DND-41 (cell line): Measurements from ENCODE around the gene MEGF11.

Experiments
- ATAC-seq: fragments of 200-7000 bp; cut with Tn5 transposase; 3 replicates; pipeline ENCODE4 v1.9.1; 2021; ENCODE audit warnings: low read depth; ENCODE audit not compliant: insufficient read depth
- DNase-seq: peaks from one replicate; pipeline ENCODE4 v3.0.0-alpha.2; 2020
- H2AFZ ChIP-seq: 2 replicates; pipeline ENCODE4 v1.6.0; 2012; ENCODE audit warnings: low read depth, low read length
- H3K27ac ChIP-seq: 2 replicates; pipeline ENCODE4 v1.5.1; 2012; ENCODE audit warnings: low read length, inconsistent platforms
- H3K27me3 ChIP-seq: fragments of 200-600 bp; sonication (generic); 2 replicates; pipeline ENCODE4 v1.6.0; 2012; ENCODE audit warnings: low read length, mild to moderate bottlenecking, inconsistent platforms; ENCODE audit not compliant: insufficient read depth, poor library complexity
- H3K36me3 ChIP-seq: 2 replicates; pipeline ENCODE4 v1.5.1; 2012; ENCODE audit warnings: low read length, inconsistent platforms; ENCODE audit not compliant: insufficient read depth
- H3K4me1 ChIP-seq: 2 replicates; pipeline ENCODE4 v1.5.1; 2012; ENCODE audit warnings: mild to moderate bottlenecking, low read length; ENCODE audit not compliant: insufficient read depth
- H3K4me2 ChIP-seq: 2 replicates; pipeline ENCODE4 v1.6.0; 2012; ENCODE audit warnings: mild to moderate bottlenecking, moderate library complexity, low read length, inconsistent platforms; ENCODE audit not compliant: insufficient read depth
- H3K4me3 ChIP-seq, 2 experiments: fragments of 200-600 bp in 1 of 2; shearing (Covaris generic) in 1 of 2; 2 replicates each; pipeline ENCODE4 v1.5.1; 2012 to 2016; ENCODE audit warnings: inconsistent platforms in 2 of 2, low read length in 2 of 2, mild to moderate bottlenecking in 2 of 2, low read depth in 1 of 2, moderate library complexity in 1 of 2
- H3K79me2 ChIP-seq: 2 replicates; pipeline ENCODE4 v1.6.0; 2012; ENCODE audit warnings: low read length, inconsistent platforms; ENCODE audit not compliant: insufficient read depth
- H3K9ac ChIP-seq: 2 replicates; pipeline ENCODE4 v1.6.0; 2012; ENCODE audit warnings: low read depth, mild to moderate bottlenecking, inconsistent platforms, low read length, moderate library complexity
- H3K9me3 ChIP-seq: 2 replicates; pipeline ENCODE4 v1.5.1; 2012; ENCODE audit warnings: low read length, moderate library complexity, mild to moderate bottlenecking, inconsistent platforms; ENCODE audit not compliant: insufficient read depth, severe bottlenecking
- H4K20me1 ChIP-seq: 2 replicates; pipeline ENCODE4 v1.6.0; 2012; ENCODE audit warnings: low read length; ENCODE audit not compliant: insufficient read depth
- EZH2 ChIP-seq: IDR thresholded peaks from 3 replicates; pipeline ENCODE4 v1.6.1; 2012; ENCODE audit warnings: borderline replicate concordance, low read depth, mild to moderate bottlenecking, moderate library complexity, low read length, inconsistent platforms; ENCODE audit not compliant: severe bottlenecking
- TF ChIP-seq, protein P1 (sequence below): IDR thresholded peaks from 2 replicates; pipeline ENCODE4 v1.5.1; 2012; ENCODE audit warnings: borderline replicate concordance, low read length, moderate library complexity, mild to moderate bottlenecking; ENCODE audit not compliant: poor library complexity, severe bottlenecking; ENCODE audit errors: extremely low read depth

Gene MEGF11

DNA sequence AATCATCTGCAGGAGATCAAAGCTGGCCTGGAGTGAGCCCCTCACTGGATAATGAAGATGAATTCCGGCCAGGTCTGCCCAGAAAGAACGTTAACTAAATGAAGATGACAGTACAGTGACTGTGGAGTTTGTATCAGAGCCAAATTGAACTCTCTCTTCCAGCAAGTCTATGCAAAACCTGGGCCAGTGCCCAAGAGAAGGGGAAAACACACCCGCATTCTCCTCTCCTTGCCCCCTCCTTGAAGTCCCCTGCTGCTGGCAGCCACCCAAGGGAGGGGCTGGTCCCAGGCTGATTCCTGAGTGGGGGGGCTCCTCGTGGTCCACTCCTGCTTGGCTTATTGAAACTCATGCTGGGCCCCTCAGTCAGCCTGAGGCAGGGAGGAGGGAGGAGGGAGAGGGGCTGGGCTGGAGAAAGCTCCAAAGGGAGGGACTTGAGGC is 228.5 kb downstream of the MEGF11 start:
- Histone ChIP-seq H3K4me2 (no peak overlapping the region), H3K4me3 (no peak overlapping the region)
- no peak for ATAC-seq

DNA sequence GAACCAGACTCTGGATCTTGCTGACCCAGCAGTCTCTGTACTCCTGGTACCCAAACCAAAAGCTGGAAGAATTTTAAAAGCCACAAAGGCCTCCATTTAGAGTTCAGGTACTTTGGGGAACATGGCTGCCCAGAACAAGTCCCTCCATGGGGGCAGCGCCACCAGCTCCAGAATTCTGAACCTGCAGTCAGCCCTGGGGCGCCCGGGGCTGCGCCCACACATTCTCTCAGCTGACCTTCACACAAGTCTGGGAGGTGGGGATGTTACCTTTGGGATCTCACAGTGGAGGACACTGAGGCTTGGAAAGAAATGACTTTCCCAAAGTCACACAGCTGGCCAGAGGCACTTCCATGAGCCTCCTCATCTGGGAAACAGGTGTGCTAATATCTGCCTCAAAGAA is 229.4 kb downstream of the MEGF11 start:
- TF ChIP-seq EZH2: no peak
- TF ChIP-seq, protein P1, sequence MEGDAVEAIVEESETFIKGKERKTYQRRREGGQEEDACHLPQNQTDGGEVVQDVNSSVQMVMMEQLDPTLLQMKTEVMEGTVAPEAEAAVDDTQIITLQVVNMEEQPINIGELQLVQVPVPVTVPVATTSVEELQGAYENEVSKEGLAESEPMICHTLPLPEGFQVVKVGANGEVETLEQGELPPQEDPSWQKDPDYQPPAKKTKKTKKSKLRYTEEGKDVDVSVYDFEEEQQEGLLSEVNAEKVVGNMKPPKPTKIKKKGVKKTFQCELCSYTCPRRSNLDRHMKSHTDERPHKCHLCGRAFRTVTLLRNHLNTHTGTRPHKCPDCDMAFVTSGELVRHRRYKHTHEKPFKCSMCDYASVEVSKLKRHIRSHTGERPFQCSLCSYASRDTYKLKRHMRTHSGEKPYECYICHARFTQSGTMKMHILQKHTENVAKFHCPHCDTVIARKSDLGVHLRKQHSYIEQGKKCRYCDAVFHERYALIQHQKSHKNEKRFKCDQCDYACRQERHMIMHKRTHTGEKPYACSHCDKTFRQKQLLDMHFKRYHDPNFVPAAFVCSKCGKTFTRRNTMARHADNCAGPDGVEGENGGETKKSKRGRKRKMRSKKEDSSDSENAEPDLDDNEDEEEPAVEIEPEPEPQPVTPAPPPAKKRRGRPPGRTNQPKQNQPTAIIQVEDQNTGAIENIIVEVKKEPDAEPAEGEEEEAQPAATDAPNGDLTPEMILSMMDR: no peak
- Histone ChIP-seq H3K27me3 (peaks cover 2% of the 10 kb centered on the region), H3K27ac (no peak overlapping the region)

More for the DNA sequence above, 228.5 kb downstream of the MEGF11 start:
- Histone ChIP-seq H2AFZ (no peak overlapping the region), H4K20me1 (no peaks in the 10 kb centered on the region), H3K27ac (no peak overlapping the region), H3K27me3 (peaks cover 2% of the 10 kb centered on the region), H3K9me3 (no peaks in the 10 kb centered on the region), H3K9ac (no peak overlapping the region), H3K4me1 (no peaks in the 10 kb centered on the region), H3K79me2 (no peaks in the 10 kb centered on the region), H3K36me3 (no peaks in the 10 kb centered on the region)
- TF ChIP-seq, protein P1: no peak
- no peak for TF ChIP-seq EZH2
- no peak for DNase-seq

DNA sequence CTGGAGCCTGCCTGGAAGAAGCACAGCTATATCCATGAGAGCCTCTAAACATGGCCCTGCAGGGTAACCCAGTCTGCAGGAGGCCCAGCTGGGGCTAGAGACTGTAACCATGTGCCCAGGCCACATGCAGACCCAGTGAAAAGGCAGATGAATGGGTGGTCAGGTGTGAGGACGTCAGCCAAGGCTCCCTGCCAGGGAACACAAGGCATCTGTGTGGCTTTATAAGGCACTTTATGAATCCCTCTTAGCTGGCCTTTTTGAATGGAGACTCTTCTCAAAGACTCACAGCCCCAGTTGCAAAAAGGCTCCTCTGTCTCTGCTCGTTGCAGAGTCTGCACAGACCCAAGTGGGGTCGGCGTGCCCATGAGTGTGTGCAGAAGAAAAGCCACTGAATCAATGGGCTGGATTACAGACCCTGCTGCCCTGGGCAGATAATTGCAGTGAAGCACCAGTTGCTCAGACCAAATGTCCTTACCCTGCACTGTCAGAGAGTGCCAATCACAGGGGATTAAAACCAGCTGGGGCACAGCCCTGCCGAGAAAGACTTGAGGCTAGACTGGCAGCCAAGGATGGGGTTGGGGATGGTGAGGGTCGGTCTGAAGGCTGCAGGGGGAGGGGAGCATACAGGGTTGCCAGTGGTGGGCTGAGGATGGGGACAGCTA is 230.1 kb downstream of the MEGF11 start:
- peaks cover 2% of the 10 kb centered on the region for H3K27me3 ChIP-seq
- no peak overlapping the region for H3K9ac ChIP-seq
- H3K27ac ChIP-seq: no peak overlapping the region
- H3K79me2 ChIP-seq: no peaks in the 10 kb centered on the region
- no peak for TF ChIP-seq EZH2
- TF ChIP-seq, protein P1: no peak
- H3K4me2 ChIP-seq: no peak overlapping the region
- no peak overlapping the region for H2AFZ ChIP-seq
- no peaks in the 10 kb centered on the region for H3K36me3 ChIP-seq
- DNase-seq (no peak), ATAC-seq (no peak)
- no peaks in the 10 kb centered on the region for H3K9me3 ChIP-seq
- H3K4me1 ChIP-seq: no peaks in the 10 kb centered on the region
- no peak overlapping the region for H3K4me3 ChIP-seq
- no peaks in the 10 kb centered on the region for H4K20me1 ChIP-seq

More for the DNA sequence above, 229.4 kb downstream of the MEGF11 start:
- ATAC-seq (no peak), DNase-seq (no peak)
- H3K79me2 ChIP-seq: no peaks in the 10 kb centered on the region
- no peak overlapping the region for H3K4me3 ChIP-seq
- no peaks in the 10 kb centered on the region for H3K36me3 ChIP-seq
- H3K4me1 ChIP-seq: no peaks in the 10 kb centered on the region
- H2AFZ ChIP-seq: no peak overlapping the region
- no peaks in the 10 kb centered on the region for H4K20me1 ChIP-seq
- no peak overlapping the region for H3K4me2 ChIP-seq
- no peaks in the 10 kb centered on the region for H3K9me3 ChIP-seq
- H3K9ac ChIP-seq: no peak overlapping the region
